HG03442 (cell line): ENCODE data around the gene OSBPL6.
A peak's percentile ranks its signal among the peaks of the same experiment; 100 is the strongest.
"Not testable (repeated sequence)": the region's sequence is repeated elsewhere in the genome, so short reads cannot be mapped to it uniquely, and the experiment has no call there.

Experiments
- ATAC-seq: cut with Tn5 transposase; IDR thresholded peaks from one replicate; pipeline ENCODE4 v1.9.1; 2021; ENCODE audit warnings: mild to moderate bottlenecking, moderate library complexity; ENCODE audit not compliant: unreplicated experiment

Gene OSBPL6

DNA sequence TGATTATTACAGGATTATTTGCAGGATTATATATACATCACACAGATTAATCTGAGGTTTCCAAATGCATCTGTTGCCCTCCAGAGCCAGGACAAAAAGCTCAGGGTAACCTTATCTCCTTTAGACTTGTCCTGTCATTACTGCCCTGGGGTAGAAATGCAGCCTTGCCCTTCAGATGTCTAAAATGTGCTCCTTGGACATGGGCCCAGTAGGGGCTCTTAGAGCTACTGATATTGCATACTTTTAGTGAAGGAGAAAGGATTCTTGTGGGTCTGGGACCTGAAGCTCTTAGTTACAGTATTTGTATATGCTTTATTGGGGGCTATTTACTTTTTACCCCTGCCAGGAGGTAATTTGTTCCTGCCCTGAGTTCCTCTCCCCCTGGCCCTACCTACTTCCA lies 200.5 kb downstream of the OSBPL6 start:
- ATAC-seq, result no peak

DNA sequence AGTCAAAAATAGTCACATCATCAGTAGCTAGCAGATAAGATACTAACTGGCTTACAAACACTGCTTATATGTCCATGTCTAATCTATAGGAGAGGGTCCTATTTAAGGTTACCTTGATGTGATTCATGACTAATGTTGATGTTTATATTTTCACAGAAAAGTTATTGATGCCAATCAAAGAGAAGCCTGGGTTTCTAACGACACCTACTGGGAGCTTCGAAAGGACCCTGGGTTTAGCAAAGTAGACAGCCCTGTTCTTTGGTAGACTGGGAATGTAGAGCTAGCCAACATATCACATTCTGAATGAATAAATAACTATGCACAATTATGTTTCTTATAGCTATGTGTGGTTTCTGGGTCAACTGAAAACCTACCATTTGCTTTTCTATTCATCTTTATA lies 201.0 kb downstream of the OSBPL6 start:
- ATAC-seq, result no peak

DNA sequence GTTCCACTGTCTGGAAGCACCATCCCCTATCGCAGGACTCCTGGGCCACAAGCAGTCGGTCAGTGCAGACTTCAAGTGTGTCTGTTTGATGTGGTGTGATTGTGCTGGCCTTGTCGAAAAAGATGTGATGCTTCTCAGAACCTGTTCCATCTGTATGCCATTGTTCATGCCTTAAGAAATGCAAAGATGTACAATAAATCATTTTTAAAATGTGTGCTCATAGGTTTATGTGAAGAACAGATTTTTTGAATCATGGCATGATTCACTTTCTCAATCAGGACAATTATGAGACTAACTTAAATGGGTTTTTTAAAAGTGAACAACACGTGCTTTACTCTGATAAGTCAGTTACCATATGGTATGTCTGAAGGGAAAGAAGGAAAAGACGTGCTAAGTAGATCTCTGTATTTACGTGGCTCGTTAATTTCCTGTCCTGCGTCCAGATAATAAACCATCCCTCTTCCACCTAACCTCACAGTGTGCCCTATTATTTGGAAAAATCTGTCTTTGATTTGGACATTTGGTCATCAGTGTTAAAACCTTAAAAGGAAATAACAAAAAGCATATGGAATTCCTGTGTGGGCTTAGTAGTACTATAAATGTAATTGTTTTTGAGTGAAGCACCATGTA lies 201.7 kb downstream of the OSBPL6 start:
- ATAC-seq, result no peak

DNA sequence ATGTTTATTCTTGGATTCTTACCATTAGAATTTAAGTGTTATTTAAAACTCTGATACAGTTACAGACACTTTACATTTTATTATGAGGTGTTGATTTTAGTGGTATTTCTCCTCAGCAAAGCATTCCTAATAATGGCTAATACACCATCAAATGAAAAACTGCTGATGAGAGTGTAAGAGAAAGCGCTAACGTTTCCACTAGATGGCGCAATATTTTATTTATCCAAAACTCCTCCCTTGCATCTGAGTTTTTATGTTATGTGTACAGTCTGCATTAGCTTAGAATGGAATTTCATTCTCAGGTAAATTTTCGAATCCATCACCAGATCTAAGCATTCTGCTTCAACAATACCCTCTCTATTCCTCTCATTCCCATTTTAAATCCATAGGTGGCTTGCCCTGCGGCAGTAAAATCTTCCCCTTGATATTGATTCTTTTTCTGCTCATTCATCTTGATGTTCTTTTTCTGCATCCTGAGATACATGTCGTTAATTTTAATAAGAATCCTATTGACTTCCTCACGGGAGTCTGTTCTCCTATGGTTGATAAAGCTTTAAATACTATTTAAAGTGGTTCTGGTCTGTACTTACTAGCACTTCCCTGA lies 202.8 kb downstream of the OSBPL6 start:
- ATAC-seq, result peak; percentile 89

DNA sequence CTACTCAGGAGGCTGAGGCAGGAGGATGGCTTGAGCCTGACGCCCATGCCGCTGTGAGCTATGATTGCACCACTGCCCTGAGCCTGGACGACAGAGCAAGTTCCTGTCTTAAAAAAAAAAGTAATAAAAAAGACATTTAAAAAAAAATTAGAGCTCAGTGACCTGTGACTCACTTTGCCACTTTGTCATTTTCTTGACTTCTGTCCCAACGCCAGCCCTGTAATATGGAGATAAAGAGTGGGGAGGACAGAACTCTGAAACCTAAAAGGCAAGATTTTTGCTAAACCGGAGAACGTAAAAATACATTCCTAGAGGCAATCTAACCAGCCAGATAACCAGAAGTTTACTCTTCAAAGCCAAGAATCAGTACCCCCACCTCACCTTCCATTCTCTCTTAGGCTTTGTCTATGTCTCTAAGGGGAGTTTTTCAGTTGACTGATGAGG lies 207.7 kb downstream of the OSBPL6 start:
- no peak for ATAC-seq

DNA sequence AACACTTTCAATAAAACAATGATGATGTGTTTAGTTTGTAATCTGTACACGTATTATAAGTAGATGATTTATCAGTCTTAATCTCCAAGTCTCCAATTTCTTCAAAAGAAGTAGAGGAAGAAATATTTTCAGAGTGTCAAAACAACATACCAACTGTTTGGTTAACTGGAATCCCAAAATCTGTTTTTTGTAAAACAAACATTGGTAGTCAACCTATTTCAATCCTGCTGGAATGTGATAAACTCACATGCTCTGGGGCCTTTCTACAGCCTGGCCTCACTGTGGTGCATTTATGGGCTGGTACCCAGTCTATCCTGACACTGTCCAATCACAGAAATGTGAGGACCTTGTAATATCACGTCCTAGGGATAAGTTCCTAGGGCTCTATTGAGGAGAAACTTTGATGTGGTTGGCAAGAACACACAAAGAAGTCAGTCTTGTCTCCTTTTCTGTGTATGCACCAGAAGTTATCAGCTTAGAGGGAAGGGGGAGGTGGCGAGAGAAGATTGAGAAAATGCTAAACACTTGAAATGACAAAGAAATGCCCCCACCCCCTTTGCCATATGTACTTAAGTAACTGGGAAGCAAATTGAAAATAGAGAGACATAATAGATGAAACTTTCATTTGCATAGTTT lies 209.5 kb downstream of the OSBPL6 start:
- ATAC-seq, result peak; percentile 23

DNA sequence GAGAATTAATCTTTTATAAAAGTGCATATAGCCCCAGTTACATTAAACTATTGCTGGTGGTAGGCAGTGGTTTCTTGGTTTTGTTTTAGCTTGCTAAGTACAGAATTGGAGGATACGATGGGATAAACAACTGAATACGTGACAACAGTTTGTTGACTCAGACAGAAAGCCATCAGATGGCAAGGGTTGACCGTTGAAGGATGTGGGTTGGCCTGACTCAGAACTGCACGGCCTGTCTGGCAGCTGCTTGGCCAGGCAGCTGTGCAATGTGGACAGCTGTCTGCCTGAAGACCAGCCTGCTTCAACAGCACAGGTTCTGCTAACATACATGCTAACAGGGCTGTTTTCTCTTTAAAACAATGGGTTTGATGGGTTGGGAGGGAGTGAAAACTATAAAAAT lies 210.1 kb downstream of the OSBPL6 start:
- peak; percentile 100 for ATAC-seq

DNA sequence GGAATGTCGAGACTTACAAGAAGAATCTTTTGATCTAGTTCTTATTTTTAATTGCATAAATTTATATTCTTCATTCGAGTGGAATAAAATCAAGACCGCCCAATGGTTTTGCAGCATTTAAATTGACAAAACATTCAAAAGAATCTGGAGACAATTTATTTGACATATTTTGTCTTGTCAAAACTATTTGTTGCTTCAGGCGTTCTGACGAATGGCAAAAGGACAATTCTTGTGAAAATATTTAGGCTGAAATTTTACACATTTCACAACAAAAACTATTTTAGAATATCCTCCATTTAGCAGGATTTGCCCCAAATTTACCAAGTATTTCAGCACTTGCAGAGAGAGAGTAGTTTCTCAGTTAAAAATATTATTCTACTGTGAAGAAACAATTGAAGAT lies 214.9 kb downstream of the OSBPL6 start:
- ATAC-seq, result no peak

DNA sequence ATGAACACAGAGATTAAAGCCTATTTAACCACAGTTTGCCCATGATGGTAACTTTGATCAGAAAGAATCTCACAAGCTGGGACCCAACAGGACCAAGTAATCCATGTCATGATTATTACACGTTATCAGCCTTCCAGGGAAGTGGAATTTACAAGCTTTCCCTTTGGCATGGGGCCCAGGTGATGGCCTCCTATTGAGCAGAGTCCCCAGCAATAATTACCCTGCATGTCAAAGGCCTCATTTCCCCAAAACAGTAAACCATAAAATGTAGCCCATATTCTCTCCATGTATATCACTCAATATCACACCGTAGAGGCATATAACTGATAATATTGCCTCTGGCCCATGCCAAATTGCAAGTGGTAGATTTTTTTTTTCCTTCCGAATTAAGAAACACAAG lies 217.7 kb downstream of the OSBPL6 start:
- ATAC-seq, result no peak

DNA sequence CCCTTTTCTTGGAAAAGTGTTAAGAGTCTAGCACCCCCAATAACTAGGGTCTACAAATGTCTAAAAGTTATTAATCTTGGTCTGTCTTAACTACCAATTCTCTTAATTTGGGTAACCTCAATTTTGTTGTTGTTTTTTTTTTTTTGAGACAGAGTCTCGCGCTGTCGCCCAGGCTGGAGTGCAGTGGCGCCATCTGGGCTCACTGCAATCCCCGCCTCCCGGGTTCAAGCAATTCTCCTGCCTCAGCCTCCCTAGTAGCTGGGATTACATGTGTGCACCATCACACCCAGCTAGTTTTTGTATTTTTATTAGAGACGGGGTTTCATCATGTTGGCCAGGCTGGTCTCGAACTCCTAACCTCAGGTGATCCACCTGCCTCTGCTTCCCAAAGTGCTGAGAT lies 218.1 kb downstream of the OSBPL6 start:
- not testable (repeated sequence) for ATAC-seq

DNA sequence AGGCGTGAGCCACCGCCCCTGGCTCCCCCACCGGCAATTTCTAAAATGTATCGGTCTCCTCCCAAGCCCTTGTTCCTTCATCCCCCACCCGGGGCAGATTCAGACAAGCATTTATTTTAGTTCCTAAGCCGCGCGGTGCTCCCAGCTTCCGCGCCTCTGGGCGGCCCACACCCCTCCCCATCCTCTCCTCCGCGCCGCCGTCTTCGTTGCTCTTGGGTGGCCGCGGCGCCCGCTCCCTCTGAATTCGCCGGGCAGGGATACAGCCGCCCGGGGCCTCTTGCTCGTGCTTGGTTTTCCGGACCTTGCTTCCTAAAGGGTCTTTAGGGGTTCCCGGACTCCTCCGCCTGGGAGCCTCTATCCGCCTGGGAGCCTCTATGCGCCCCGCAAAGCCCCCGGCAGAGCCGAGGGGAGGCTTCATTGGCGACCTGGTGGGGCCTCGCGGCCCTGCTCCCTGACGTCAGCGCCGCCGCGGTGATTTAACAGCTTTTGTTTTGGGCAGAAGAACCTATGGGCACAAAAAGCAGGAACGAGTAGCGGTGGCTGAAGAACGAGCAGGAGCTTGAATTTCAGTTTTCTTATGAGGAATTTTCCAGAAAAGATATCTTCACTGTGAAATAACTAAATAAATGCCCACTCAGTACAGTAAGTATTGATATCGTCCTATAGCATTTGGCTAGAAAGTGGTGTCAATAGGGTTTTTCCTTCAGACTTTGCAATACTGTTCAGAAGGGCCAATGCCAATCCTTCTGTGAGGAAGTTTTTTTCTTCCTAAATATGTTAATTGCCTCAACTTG lies 219.4 kb downstream of the OSBPL6 start:
- peak; percentile 70 for ATAC-seq

DNA sequence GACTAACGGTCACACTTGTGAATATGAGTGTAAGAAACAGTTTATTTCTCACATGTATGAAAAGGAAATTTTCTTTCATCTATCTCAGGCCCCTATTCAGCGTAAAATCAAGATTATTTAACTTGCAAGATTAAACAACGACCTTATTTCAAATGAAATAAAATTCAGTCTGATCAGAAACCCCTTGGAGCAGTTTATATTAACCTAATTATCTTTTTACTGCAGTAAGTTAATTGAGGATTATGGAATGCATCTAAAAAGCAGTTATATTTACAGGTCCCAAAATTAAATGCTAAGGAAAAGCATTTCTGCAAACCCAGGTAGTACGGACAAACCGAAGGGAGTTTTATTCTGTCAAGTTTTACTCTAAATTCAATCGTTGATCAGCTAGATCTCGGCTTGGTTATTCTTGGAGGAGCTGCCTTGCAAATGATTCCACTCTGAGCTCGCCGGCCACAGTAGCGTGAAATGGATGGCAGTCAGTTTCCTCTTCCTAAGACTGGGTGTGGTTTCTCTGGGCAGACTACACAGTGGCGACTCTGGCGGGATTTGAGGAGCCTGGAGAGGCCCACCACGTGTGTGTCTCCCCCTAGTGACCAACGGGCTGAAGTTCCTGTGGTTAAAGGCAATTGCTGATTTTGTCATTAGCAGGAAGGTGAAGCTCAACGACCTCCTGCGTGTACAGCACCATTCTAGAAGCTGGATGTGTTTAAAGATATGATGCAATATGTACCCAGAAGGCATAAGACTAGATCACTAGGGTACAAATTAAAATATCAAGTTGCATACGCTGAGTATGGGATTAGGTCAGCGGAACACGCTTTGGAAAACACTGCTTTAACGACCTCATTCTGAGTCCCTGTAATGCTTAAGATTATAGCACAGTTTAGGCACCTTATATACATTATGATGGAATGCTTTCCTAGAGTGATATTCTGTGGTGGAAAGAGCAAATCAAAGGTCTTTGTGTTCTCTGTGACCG lies 220.2 kb downstream of the OSBPL6 start:
- peak; percentile 82 for ATAC-seq

DNA sequence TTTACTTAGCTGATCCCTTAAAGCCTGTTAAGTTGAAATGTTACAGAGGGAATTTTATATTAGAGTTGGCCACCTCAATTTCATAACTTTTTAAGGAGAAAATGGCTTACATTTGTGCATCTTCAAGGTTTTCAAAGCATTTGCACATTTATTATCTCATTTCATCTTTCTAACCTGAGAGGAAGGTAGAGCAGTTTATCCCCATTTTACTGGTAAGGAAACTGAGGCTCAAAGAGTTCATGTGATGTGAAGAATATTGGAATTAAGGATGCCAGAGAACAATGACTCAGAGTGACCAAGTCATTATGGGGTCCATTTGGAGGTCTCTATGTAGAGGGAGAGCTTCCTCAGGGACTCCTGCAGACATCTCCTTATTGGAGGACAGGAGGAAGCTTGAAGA lies 221.7 kb downstream of the OSBPL6 start:
- no peak for ATAC-seq

DNA sequence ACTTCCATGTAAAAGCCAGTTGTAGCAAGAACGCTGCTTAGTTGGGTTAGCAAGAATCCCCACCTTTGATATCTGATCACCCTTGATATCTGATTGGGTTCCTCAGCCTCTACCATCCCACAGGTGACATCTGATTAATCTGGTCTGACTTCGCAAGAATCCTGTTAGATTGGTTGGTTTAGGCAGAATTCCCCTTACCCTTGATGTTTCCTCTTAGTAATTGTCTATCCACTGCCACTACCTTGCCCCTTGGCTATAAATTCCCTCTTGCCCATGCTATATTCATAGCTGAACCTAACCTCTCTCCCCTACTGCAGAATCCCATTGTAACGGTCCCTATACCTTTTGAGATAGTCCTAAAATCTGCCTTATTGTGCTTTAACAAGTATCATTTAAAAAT lies 223.6 kb downstream of the OSBPL6 start:
- ATAC-seq, result no peak

DNA sequence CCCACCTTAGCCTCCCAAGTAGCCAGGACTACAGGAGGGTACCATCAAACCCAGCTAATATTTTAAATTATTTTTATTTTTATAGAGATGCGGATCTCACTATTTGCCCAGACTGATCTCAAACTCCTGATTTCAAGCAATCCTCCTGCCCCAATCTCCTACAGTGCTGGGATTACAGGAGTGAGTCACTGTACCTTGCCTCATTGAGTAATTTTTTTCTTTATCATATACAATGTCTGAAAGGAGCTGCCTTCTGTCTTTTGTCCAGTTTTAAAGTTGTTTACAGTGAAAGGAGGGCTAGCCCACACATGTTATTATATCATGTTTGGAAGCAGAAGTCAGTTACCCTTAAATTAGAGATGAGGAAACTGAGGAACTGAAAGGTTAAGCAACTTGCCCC lies 224.1 kb downstream of the OSBPL6 start:
- no peak for ATAC-seq

DNA sequence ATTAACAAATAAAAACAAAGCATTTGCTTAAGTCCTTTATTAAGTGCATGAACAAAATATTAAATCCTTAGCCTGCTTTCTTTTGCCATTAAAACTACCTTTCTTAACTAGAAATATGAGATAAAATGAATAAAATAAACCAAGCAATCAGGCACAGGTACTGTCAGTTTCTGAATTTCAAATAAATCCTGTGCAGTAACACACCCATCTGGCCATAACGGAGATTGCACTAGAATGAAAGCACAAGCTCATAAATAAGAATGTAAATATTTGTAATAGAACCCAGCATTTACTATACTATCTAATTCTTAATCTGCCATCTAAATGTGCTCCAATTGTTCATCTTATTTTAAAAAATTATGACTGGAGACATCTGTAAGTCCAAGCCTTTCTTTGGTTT lies 224.8 kb downstream of the OSBPL6 start:
- ATAC-seq, result no peak

DNA sequence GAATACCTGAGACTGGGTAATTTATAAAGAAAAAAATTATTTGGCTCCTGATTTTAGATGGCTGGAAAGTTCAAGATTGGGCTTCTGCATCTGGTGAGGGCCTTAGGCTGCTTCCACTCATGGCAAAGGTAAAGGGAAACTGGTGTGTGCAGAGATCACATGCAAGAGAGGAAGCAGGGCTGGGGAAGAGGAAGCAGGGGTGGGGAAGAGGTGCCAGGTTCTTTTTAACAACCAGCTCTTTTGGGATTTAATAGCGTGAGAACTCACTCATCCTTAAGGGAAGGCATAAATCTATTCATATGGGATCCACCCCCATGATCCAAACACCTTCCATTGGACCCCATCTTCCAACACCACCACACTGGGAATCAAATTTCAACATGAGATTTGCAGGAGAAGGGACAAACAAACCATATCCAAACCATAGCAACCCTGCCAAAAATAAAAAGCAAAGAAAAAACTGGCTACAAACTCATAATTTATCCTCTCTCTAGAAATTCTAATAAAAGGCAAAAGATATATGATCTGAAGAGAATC lies 226.2 kb downstream of the OSBPL6 start:
- no peak for ATAC-seq

DNA sequence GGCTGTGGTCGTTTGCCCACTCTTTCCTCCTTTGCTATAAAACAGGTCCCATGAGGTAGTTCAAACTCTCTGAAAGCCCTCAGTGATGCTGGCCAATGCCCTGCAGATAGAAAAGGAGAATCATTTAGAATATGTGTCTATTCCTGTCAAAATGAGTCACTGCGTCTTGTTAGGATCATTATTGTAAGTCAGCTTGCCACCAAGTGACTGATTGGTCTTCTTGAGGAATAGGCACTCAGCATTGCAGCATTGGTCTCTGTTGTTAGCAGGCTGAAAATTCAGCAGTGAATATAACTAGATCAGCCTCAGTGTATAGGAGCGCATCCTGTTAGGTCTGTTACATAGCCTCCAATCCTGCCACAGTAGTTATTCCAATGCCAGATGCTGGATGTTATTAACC lies 227.8 kb downstream of the OSBPL6 start:
- no peak for ATAC-seq

DNA sequence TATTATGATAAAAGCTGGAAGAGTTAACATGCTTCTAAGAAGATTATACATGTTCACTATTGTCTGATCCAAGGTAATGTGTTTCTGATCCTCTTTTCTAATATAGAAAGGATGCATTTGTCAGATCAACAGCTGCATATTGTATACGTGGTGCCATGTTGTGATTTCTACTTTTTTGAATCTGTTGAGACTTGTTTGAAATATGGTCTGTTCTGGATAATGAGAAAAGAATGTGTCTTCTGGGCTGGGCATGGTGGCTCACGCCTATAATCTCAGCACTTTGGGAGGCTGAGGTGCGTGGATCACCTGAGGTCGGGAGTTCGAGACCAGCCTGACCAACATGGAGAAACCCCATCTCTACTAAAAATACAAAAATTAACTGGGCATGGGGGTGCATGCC lies 229.4 kb downstream of the OSBPL6 start:
- not testable (repeated sequence) for ATAC-seq

DNA sequence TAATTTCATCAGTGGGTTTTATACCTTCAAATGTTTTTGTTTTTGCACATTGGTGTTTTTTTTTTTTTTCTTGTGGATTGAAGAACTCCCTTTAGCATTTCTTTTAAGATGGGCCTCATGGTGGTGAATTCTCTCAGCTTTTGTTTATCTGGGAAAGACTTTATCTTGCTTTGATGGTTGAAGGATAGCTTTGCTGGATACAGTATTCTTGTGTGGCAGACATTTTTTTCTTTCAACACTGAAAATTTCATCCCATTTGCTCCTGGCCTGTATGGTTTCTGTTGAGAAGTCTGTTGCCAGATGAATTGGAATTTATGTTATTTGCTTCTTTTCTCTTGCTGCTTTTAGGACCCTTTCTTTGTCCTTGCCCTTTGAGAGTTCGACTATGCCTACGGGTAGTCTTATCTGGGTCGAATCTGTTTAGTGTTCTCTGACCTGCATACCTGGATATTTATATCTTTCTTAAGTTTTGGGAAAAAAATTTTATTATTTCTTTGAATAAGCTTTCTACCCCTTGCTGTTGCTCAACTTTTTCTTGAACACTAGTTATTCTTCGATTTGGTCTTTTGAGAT lies 231.0 kb downstream of the OSBPL6 start:
- no peak for ATAC-seq
